Activated CD4-positive, alpha-beta memory T cell treated with anti-CD3 and anti-CD28 coated beads, Interleukin-2, amount 10 ng/mL, durations not matched to agents 7 days and 5 days (primary cell): Measurements from ENCODE around the gene ITPK1. TPM values are rescaled to one million over a fixed set of nuclear protein-coding genes. Genes with fewer than 3 reads are reported as not detected.

Source experiments
- CTCF ChIA-PET: fragments of 350-600 bp; sonication (Branson Sonifier 250); formaldehyde crosslinking; loops from one replicate; lab custom pipeline; 2021; ENCODE audit warnings: antibody characterized with exemption, inconsistent platforms; lab: Charles Lee
- POLR2A ChIA-PET: fragments of 350-600 bp; sonication (Branson Sonifier 250); formaldehyde crosslinking; loops from one replicate; lab custom pipeline; 2021; ENCODE audit warnings: antibody characterized with exemption; lab: Charles Lee
- DNase-seq: peaks from one replicate; pipeline ENCODE4 v3.0.0-alpha.2; 2020
- H3K27ac Mint-ChIP-seq: one replicate; pipeline ENCODE4 v1.8.0; 2021; ENCODE audit warnings: mild to moderate bottlenecking, mixed read lengths
- H3K27me3 Mint-ChIP-seq: one replicate; pipeline ENCODE4 v1.8.0; 2021; ENCODE audit warnings: mixed read lengths
- H3K36me3 Mint-ChIP-seq: one replicate; pipeline ENCODE4 v1.8.0; 2021; ENCODE audit warnings: low read depth, mixed read lengths
- H3K4me1 Mint-ChIP-seq: one replicate; pipeline ENCODE4 v1.8.0; 2021; ENCODE audit warnings: mixed read lengths
- H3K4me3 Mint-ChIP-seq: one replicate; pipeline ENCODE4 v1.8.0; 2021; ENCODE audit warnings: mild to moderate bottlenecking, mixed read lengths
- H3K9me3 Mint-ChIP-seq: one replicate; pipeline ENCODE4 v1.8.0; 2021; ENCODE audit warnings: mixed read lengths
- total RNA-seq, 2 experiments: library from RNA; stranded (reverse); gene quantifications; one replicate each; pipeline ENCODE4 v1.2.3, GENCODE V29; 2021

Gene ITPK1
- total RNA-seq, 2 experiments from 2014 or later = 59.3 to 62.3 TPM

DNA sequence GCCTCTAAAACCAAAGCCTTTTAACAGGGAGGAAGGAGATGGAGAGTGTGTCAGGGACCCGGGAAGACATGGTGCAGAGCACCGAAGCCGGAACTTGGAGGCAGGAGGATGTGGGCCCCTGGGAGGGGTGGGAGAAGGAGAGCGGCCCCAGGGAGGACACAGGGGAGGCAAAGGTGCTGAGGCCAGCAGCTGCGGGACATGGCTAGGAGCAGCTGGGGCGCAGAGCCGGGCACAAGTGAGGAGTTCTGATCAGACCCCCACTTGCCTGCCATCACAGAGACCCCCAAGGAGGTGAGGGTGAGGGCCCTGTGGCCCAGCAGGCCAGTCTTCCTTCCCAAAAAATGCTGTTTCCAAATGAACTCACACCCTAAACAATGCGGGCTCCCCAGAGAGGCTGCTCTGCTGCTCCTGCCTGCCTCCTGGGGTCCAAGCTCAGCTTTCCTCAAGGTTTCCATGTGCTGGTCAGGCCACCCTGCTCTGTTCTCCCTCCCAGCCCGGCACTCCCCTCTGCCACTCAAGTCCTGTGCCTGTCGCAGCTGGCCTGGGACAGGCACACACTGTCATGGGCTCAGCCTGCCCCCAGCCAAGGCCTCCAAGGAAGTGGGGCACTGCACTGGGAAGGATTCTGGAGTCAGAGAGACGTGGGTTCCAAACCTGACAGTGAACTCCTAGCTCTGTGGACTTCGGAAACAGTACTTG lies 168.7 kb downstream of the ITPK1 start:
- H3K36me3 Mint-ChIP-seq = peaks cover 5% of the 10 kb centered on the region
- no peak overlapping the region for H3K27ac Mint-ChIP-seq
- H3K9me3 Mint-ChIP-seq = no peaks in the 10 kb centered on the region
- no peaks in the 10 kb centered on the region for H3K4me1 Mint-ChIP-seq
- ChIA-PET POLR2A (no interaction called here), CTCF (interaction anchor here (1.2 kb wide), 1 partner anchor 199 kb away, joined by 4 read pairs; no protein-coding TSS in a partner anchor)
- no peak for DNase-seq
- H3K27me3 Mint-ChIP-seq = no peaks in the 10 kb centered on the region
- H3K4me3 Mint-ChIP-seq = no peak overlapping the region

DNA sequence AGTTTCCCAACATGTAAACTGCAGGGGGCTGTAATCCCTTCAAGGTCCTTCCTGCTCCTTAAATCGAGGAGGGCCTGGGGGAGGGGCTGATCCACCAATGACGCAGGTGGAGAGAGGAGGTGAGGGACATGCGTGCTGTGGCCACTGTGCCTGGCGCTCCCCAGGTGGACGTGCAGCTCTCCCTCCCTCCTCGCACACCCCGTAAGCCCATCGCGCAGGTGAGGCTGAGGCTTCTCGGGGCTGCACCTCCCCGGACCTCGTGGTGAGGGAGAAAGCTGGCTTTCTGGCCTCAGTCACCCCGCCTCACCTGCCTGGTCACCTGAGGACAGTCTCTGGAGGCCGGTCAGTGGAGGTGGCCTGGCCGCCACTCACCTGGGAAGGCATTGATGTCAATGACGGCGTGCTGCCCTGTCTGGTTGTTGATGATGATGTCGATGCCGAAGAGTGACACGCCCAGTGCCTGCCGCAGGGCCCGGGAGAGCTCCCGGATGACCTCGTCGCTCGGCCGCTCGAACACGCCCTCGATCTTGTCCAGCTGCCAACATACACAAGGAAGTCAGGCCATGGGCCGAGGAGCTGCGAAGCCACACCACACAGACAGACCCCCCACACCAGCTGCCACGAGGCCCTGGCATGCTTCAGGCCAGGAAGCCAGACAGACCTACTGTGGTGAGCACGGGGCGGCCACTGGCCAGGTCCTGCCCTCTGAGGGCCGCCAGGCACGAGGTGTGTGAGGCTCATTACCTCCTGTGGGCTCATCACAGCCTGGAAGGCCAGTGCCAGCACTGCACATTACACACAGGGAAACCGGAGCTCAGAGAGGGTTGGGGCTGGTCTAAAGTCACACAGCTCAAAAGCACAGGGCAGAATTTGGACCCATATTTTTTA lies 169.5 kb downstream of the ITPK1 start:
- peaks cover 5% of the 10 kb centered on the region for H3K36me3 Mint-ChIP-seq
- H3K4me3 Mint-ChIP-seq = no peak overlapping the region
- H3K27ac Mint-ChIP-seq = no peak overlapping the region
- ChIA-PET CTCF (interaction anchor here (1.2 kb wide), 1 partner anchor 199 kb away, joined by 4 read pairs; no protein-coding TSS in a partner anchor), POLR2A (no interaction called here)
- DNase-seq = no peak
- no peaks in the 10 kb centered on the region for H3K27me3 Mint-ChIP-seq
- no peaks in the 10 kb centered on the region for H3K4me1 Mint-ChIP-seq
- H3K9me3 Mint-ChIP-seq = no peaks in the 10 kb centered on the region

- POLR2A ChIA-PET = interaction anchor here (0.6 kb wide), 1 partner anchor 237 kb away, joined by 4 read pairs; no protein-coding TSS in a partner anchor
- Mint-ChIP-seq H3K27ac (no peak overlapping the region), H3K9me3 (no peaks in the 10 kb centered on the region), H3K4me3 (no peak overlapping the region), H3K27me3 (no peaks in the 10 kb centered on the region), H3K36me3 (peaks cover 3% of the 10 kb centered on the region), H3K4me1 (no peaks in the 10 kb centered on the region)
- CTCF ChIA-PET = interaction anchor here (1.2 kb wide), 1 partner anchor 232 kb away, joined by 3 read pairs; no protein-coding TSS in a partner anchor
- no peak for DNase-seq
Measured at GRCh38 chr14:92945544-92945943, 170.2 kb downstream of the ITPK1 start.

DNA sequence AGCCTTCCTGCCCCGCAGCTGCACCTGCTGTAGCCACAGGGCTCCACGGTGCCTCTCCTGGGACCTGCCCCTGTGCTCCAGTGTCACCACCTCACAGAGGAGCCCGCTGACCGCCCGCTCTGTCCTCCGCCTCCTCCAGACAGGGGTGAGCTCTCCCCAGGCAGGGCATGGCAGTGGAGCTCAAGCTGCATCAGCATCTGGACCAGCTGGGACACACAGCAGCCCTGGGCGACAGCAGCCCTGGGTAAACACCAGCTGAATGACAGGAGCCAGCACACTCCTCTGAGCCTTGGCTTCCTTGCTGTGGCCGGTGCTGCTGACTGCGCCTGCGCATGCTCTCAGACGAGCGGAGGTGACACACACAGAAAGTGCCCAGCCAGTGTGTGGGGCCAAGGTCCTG lies 170.7 kb downstream of the ITPK1 start:
- Mint-ChIP-seq H3K27me3 (no peaks in the 10 kb centered on the region), H3K36me3 (peaks cover 3% of the 10 kb centered on the region), H3K27ac (no peak overlapping the region), H3K4me1 (no peaks in the 10 kb centered on the region), H3K4me3 (no peak overlapping the region), H3K9me3 (no peaks in the 10 kb centered on the region)
- ChIA-PET CTCF (interaction anchor here (1.2 kb wide), 1 partner anchor 233 kb away, joined by 3 read pairs; no protein-coding TSS in a partner anchor), POLR2A (interaction anchor here (0.6 kb wide), 1 partner anchor 236 kb away, joined by 4 read pairs; no protein-coding TSS in a partner anchor)
- DNase-seq = no peak

- no peak overlapping the region for H3K27ac Mint-ChIP-seq
- peaks cover 3% of the 10 kb centered on the region for H3K36me3 Mint-ChIP-seq
- H3K27me3 Mint-ChIP-seq = no peaks in the 10 kb centered on the region
- DNase-seq = no peak
- POLR2A ChIA-PET = no interaction called here
- no peak overlapping the region for H3K4me3 Mint-ChIP-seq
- H3K4me1 Mint-ChIP-seq = no peaks in the 10 kb centered on the region
- CTCF ChIA-PET = interaction anchor here (1.2 kb wide), 1 partner anchor 234 kb away, joined by 3 read pairs; no protein-coding TSS in a partner anchor
- no peaks in the 10 kb centered on the region for H3K9me3 Mint-ChIP-seq
Measured at GRCh38 chr14:92943855-92944570, 171.7 kb downstream of the ITPK1 start.

- no peak for DNase-seq
- CTCF ChIA-PET = no interaction called here
- H3K36me3 Mint-ChIP-seq = peaks cover 3% of the 10 kb centered on the region
- no peak overlapping the region for H3K4me3 Mint-ChIP-seq
- no peaks in the 10 kb centered on the region for H3K9me3 Mint-ChIP-seq
- POLR2A ChIA-PET = no interaction called here
- H3K27ac Mint-ChIP-seq = no peak overlapping the region
- H3K27me3 Mint-ChIP-seq = no peaks in the 10 kb centered on the region
- no peaks in the 10 kb centered on the region for H3K4me1 Mint-ChIP-seq
Measured at GRCh38 chr14:92942976-92943710, 172.6 kb downstream of the ITPK1 start.

DNA sequence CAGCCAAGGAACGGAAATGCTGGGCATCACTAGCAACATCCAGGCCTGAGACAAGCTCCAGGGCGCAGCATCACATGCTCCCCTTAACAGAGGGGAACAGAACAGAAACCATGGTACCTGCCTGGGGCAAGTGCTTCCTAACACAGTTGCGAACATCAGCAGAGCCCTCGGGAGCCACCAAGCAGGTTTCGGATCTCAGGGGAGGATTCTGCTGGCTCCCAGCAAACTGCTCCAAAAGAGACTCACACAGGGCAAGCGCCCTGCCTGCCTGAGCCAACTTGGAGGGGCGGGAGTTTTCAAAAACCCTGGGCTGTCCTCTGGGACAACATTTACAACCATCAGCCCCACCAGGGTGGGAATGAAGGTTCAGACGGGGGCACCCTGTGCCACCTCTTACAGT lies 173.1 kb downstream of the ITPK1 start:
- no peak overlapping the region for H3K4me3 Mint-ChIP-seq
- no peaks in the 10 kb centered on the region for H3K27me3 Mint-ChIP-seq
- no peak overlapping the region for H3K27ac Mint-ChIP-seq
- ChIA-PET CTCF (interaction anchor here (1.0 kb wide), 1 partner anchor 190 kb away, joined by 4 read pairs; no protein-coding TSS in a partner anchor), POLR2A (no interaction called here)
- no peaks in the 10 kb centered on the region for H3K9me3 Mint-ChIP-seq
- no peak for DNase-seq
- peaks cover 3% of the 10 kb centered on the region for H3K36me3 Mint-ChIP-seq
- H3K4me1 Mint-ChIP-seq = peaks cover 1% of the 10 kb centered on the region

GRCh38 chr14:92942136-92942535 lies 173.6 kb downstream of the ITPK1 start:
- Mint-ChIP-seq H3K27me3 (no peaks in the 10 kb centered on the region), H3K36me3 (peaks cover 3% of the 10 kb centered on the region), H3K9me3 (no peaks in the 10 kb centered on the region), H3K27ac (no peak overlapping the region), H3K4me1 (peaks cover 1% of the 10 kb centered on the region), H3K4me3 (no peak overlapping the region)
- DNase-seq = no peak
- ChIA-PET CTCF (interaction anchor here (1.0 to 1.5 kb wide), 2 partner anchors 10 to 190 kb away, joined by 4 read pairs; no protein-coding TSS in a partner anchor), POLR2A (no interaction called here)

- ChIA-PET CTCF (interaction anchor here (1.0 to 1.5 kb wide), 2 partner anchors 10 to 191 kb away, joined by 4 read pairs; no protein-coding TSS in a partner anchor), POLR2A (no interaction called here)
- no peak for DNase-seq
- H3K9me3 Mint-ChIP-seq = no peaks in the 10 kb centered on the region
- peaks cover 1% of the 10 kb centered on the region for H3K36me3 Mint-ChIP-seq
- peaks cover 1% of the 10 kb centered on the region for H3K4me1 Mint-ChIP-seq
- no peak overlapping the region for H3K27ac Mint-ChIP-seq
- no peaks in the 10 kb centered on the region for H3K27me3 Mint-ChIP-seq
- no peak overlapping the region for H3K4me3 Mint-ChIP-seq
Measured at GRCh38 chr14:92941531-92941930, 174.2 kb downstream of the ITPK1 start.

GRCh38 chr14:92940543-92940942 lies 175.2 kb downstream of the ITPK1 start:
- Mint-ChIP-seq H3K36me3 (no peaks in the 10 kb centered on the region), H3K27me3 (no peaks in the 10 kb centered on the region), H3K27ac (no peak overlapping the region), H3K9me3 (no peaks in the 10 kb centered on the region), H3K4me1 (peaks cover 1% of the 10 kb centered on the region), H3K4me3 (no peak overlapping the region)
- no peak for DNase-seq
- ChIA-PET CTCF (interaction anchor here (1.5 kb wide), 1 partner anchor 11 kb away, joined by 4 read pairs; no protein-coding TSS in a partner anchor), POLR2A (no interaction called here)

DNA sequence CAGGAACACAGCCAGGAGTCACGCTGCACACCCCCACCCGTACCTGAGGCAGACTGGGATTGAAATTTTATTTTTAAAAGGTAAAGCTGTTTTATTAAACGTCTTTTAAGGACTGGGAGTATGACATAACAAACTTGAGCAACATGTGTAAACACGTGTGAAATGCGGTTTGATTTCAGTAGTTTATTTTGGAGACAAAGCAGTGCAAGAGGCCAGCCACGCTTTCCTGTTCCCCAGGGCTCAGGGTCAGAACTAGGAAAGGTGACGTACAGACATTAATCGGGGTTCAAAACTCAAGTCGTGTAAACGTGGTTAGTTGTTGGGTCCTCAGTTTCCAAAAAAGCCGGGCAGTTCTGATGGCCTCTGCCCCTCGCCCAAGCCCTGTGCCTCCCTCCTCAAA lies 176.0 kb downstream of the ITPK1 start:
- Mint-ChIP-seq H3K4me3 (no peak overlapping the region), H3K4me1 (peaks cover 1% of the 10 kb centered on the region), H3K27ac (no peak overlapping the region), H3K27me3 (no peaks in the 10 kb centered on the region), H3K36me3 (no peaks in the 10 kb centered on the region), H3K9me3 (no peaks in the 10 kb centered on the region)
- CTCF ChIA-PET = interaction anchor here (1.2 kb wide), 1 partner anchor 13 kb away, joined by 3 read pairs; no protein-coding TSS in a partner anchor
- no peak for DNase-seq
- POLR2A ChIA-PET = no interaction called here
